SK-N-SH (cell line): ENCODE measurements around the gene ARHGEF17. TPM values are rescaled to one million over a fixed set of nuclear protein-coding genes. Genes with fewer than 3 reads are reported as not detected.

ENCODE experiments used
- CTCF ChIA-PET: fragments of 300-600, 350-600 bp; formaldehyde crosslinking; extraction: SDS; loops from one replicate; lab custom pipeline; 2021; lab: Yijun Ruan, JAX
- POLR2A ChIA-PET: fragments of 350-600 bp; sonication (Branson Sonifier 250); formaldehyde crosslinking; extraction: SDS; loops from one replicate; lab custom pipeline; 2020; ENCODE audit warnings: antibody characterized with exemption, inconsistent platforms; lab: Yijun Ruan, JAX
- DNase-seq: peaks from one replicate; pipeline ENCODE4 v3.0.0; 2012
- H2AFZ ChIP-seq: fragments of 200-600 bp; sonication (generic); 2 replicates; pipeline ENCODE4 v1.8.1; 2016; ENCODE audit warnings: antibody characterized with exemption, mild to moderate bottlenecking, low read depth
- H3F3A ChIP-seq: fragments of 200-600 bp; sonication (generic); replicated peaks from 2 replicates; pipeline ENCODE3; 2016; ENCODE audit warnings: antibody characterized with exemption, mild to moderate bottlenecking; ENCODE audit not compliant: insufficient read depth
- H3K27ac ChIP-seq, 2 experiments: fragments of 200-500 bp in 1 of 2; fragments of 200-600 bp in 1 of 2; sonication (Bioruptor generic) in 1 of 2; sonication (generic), shearing (Covaris generic) in 1 of 2; 2 replicates each; pipeline versions ENCODE4 v1.5.1 to v1.6.1; 2014 to 2016; ENCODE audit warnings: low read depth in 2 of 2, inconsistent platforms in 1 of 2, low read length in 1 of 2, mild to moderate bottlenecking in 1 of 2, mixed read lengths in 1 of 2
- H3K27me3 ChIP-seq: fragments of 200-600 bp; sonication (generic), shearing (Covaris generic); 2 replicates; pipeline ENCODE4 v1.6.1; 2016; ENCODE audit warnings: mixed run types; ENCODE audit not compliant: insufficient read depth
- H3K36me3 ChIP-seq, 2 experiments: fragments of 200-500 bp in 1 of 2; fragments of 200-600 bp in 1 of 2; sonication (Bioruptor generic) in 1 of 2; sonication (generic) in 1 of 2; replicated peaks in 1 of 2; 2 replicates each; pipeline versions ENCODE3 to v1.5.1; 2014 to 2016; ENCODE audit warnings: low read length in 1 of 2, mild to moderate bottlenecking in 1 of 2; ENCODE audit not compliant: insufficient read depth in 2 of 2, control insufficient read depth in 1 of 2
- H3K4me1 ChIP-seq, 2 experiments: fragments of 200-500 bp in 1 of 2; fragments of 200-600 bp in 1 of 2; sonication (Bioruptor generic) in 1 of 2; sonication (generic), shearing (Covaris generic) in 1 of 2; 2 replicates each; pipeline versions ENCODE4 v1.5.1 to v1.6.1; 2014 to 2016; ENCODE audit warnings: low read depth in 1 of 2, low read length in 1 of 2, mixed run types in 1 of 2; ENCODE audit not compliant: insufficient read depth in 2 of 2, control insufficient read depth in 1 of 2
- H3K4me2 ChIP-seq: fragments of 200-600 bp; sonication (generic), shearing (Covaris generic); 2 replicates; pipeline ENCODE4 v1.6.1; 2017; ENCODE audit warnings: mixed run types
- H3K4me3 ChIP-seq, 2 experiments: fragments of 200-500 bp in 1 of 2; fragments of 200-600 bp in 1 of 2; sonication (Bioruptor generic) in 1 of 2; sonication (generic), shearing (Covaris generic) in 1 of 2; 2 replicates each; pipeline versions ENCODE4 v1.5.1 to v1.8.1; 2014 to 2016; ENCODE audit warnings: low read depth in 2 of 2, inconsistent platforms in 1 of 2, low read length in 1 of 2, mild to moderate bottlenecking in 1 of 2, mixed read lengths in 1 of 2, moderate library complexity in 1 of 2
- H3K79me2 ChIP-seq: fragments of 200-600 bp; sonication (generic); 2 replicates; pipeline ENCODE4 v1.8.1; 2017; ENCODE audit warnings: mild to moderate bottlenecking; ENCODE audit not compliant: insufficient read depth
- H3K9ac ChIP-seq: fragments of 200-600 bp; sonication (generic); 2 replicates; pipeline ENCODE4 v1.6.1; 2017; ENCODE audit warnings: mixed run types
- H3K9me2 ChIP-seq: fragments of 200-600 bp; sonication (generic); 2 replicates; pipeline ENCODE4 v1.6.1; 2017; ENCODE audit warnings: mixed run types
- H3K9me3 ChIP-seq: fragments of 200-600 bp; sonication (generic); 2 replicates; pipeline ENCODE4 v1.6.1; 2017; ENCODE audit warnings: mixed run types, mild to moderate bottlenecking, moderate library complexity
- H4K20me1 ChIP-seq: fragments of 200-600 bp; sonication (generic); 2 replicates; pipeline ENCODE4 v1.6.1; 2017; ENCODE audit warnings: mild to moderate bottlenecking, mixed run types; ENCODE audit not compliant: insufficient read depth
- CHD2 ChIP-seq: fragments of 150-350 bp; IDR thresholded peaks from 2 replicates; pipeline ENCODE4 v1.6.1; 2018; ENCODE audit warnings: low read length; ENCODE audit not compliant: partially characterized antibody
- EZH2phosphoT487 ChIP-seq: fragments of 200-600 bp; sonication (generic); IDR thresholded peaks from 2 replicates; pipeline ENCODE4 v1.6.1; 2017; ENCODE audit warnings: low read depth, mixed run types, mild to moderate bottlenecking, antibody characterized with exemption, moderate library complexity, borderline replicate concordance
- FOSL2 ChIP-seq: IDR thresholded peaks from 2 replicates; pipeline ENCODE4 v1.4.0; 2012; ENCODE audit warnings: low read depth, mild to moderate bottlenecking, moderate library complexity, borderline replicate concordance
- FOXJ3 ChIP-seq: sonication (generic); formaldehyde crosslinking; IDR thresholded peaks from 2 replicates; pipeline ENCODE4 v1.5.1; 2020; ENCODE audit warnings: mild to moderate bottlenecking, missing genetic modification reagents
- FOXM1 ChIP-seq: IDR thresholded peaks from 2 replicates; pipeline ENCODE4 v1.4.0; 2012; ENCODE audit warnings: low read depth, mild to moderate bottlenecking
- GABPA ChIP-seq: IDR thresholded peaks from 2 replicates; pipeline ENCODE4 v1.4.0; 2012; ENCODE audit warnings: low read depth, mild to moderate bottlenecking
- GATA2 ChIP-seq: sonication (generic); formaldehyde crosslinking; IDR thresholded peaks from 2 replicates; pipeline ENCODE4 v1.5.0; 2020; ENCODE audit warnings: mild to moderate bottlenecking, missing genetic modification reagents
- IRF3 ChIP-seq: fragments of 150-350 bp; IDR thresholded peaks from 2 replicates; pipeline ENCODE4 v1.6.1; 2016; ENCODE audit warnings: mild to moderate bottlenecking, low read depth, low read length
- JUND ChIP-seq: IDR thresholded peaks from 2 replicates; pipeline ENCODE4 v1.4.0; 2012
- MAX ChIP-seq: IDR thresholded peaks from 2 replicates; pipeline ENCODE4 v1.4.0; 2012; ENCODE audit warnings: low read depth
- MEF2A ChIP-seq: IDR thresholded peaks from 2 replicates; pipeline ENCODE4 v1.4.0; 2012; ENCODE audit warnings: low read depth, borderline replicate concordance
- NFIC ChIP-seq: IDR thresholded peaks from 2 replicates; pipeline ENCODE4 v1.4.0; 2012; ENCODE audit warnings: borderline replicate concordance
- NRF1 ChIP-seq: IDR thresholded peaks from 2 replicates; pipeline ENCODE4 v1.6.1; 2012; ENCODE audit warnings: low read depth, mild to moderate bottlenecking, low read length
- POLR2AphosphoS5 ChIP-seq: IDR thresholded peaks from 2 replicates; pipeline ENCODE4 v1.6.1; 2012; ENCODE audit warnings: low read depth, low read length
- RFX5 ChIP-seq: IDR thresholded peaks from 2 replicates; pipeline ENCODE4 v1.6.1; 2012; ENCODE audit warnings: mild to moderate bottlenecking, improper control_type of control experiment, low read length
- SIN3A ChIP-seq: IDR thresholded peaks from 2 replicates; pipeline ENCODE4 v1.6.1; 2012; ENCODE audit warnings: low read depth, mild to moderate bottlenecking, low read length, moderate library complexity, borderline replicate concordance
- SMC3 ChIP-seq: IDR thresholded peaks from 2 replicates; pipeline ENCODE4 v1.6.1; 2012; ENCODE audit warnings: low read depth, low read length, improper control_type of control experiment
- TEAD4 ChIP-seq: IDR thresholded peaks from 2 replicates; pipeline ENCODE4 v1.4.0; 2012; ENCODE audit warnings: mild to moderate bottlenecking, borderline replicate concordance; ENCODE audit not compliant: insufficient read depth
- USF1 ChIP-seq: IDR thresholded peaks from 2 replicates; pipeline ENCODE4 v1.4.0; 2012; ENCODE audit warnings: low read depth, borderline replicate concordance
- ZBTB33 ChIP-seq: IDR thresholded peaks from 2 replicates; pipeline ENCODE4 v1.4.0; 2012; ENCODE audit warnings: low read depth, borderline replicate concordance
- WGBS: methylation state at CpG from one replicate; pipeline ENCODE4 v1.1.6; 2017; ENCODE audit warnings: low lambda C conversion rate; 5-methylcytosine and 5-hydroxymethylcytosine counted together
- polyA plus RNA-seq, 3 experiments: library from polyadenylated mRNA; depleted of rRNA; stranded (reverse); fragments of >200 nt; gene quantifications; 2 replicates each; pipeline ENCODE4 v1.2.3, GENCODE V29; 2012

ARHGEF17 gene
- polyA plus RNA-seq, 1 of the 3 experiments (the other 2 are of a cell fraction) = 45.9 TPM

- POLR2A ChIA-PET = no interaction called here
- 93% methylated on average over 5 of the region's 6 CpGs for WGBS
These were observed 73.5 kb downstream of the ARHGEF17 start for GRCh38 chr11:73381589-73381988.

More at GRCh38 chr11:73381589-73381988, 73.5 kb downstream of the ARHGEF17 start:
- H3K36me3 ChIP-seq = no peaks in the 10 kb centered on the region
- H3K9ac ChIP-seq = no peak overlapping the region
- H3K9me2 ChIP-seq = no peaks in the 10 kb centered on the region
- no peaks in the 10 kb centered on the region for H3F3A ChIP-seq
- no peak overlapping the region for H2AFZ ChIP-seq
- H3K27ac ChIP-seq = no peak overlapping the region
- peaks cover 22% of the 10 kb centered on the region; the same call in 1 of the 2 replicates for H4K20me1 ChIP-seq
- TF ChIP-seq GATA2 (no peak), FOXM1 (no peak), GABPA (no peak), ZBTB33 (no peak), CHD2 (no peak), SIN3A (no peak), MAX (no peak), MEF2A (no peak), NFIC (no peak), SMC3 (no peak), FOSL2 (no peak), EZH2phosphoT487 (no peak), TEAD4 (no peak), USF1 (no peak), POLR2AphosphoS5 (no peak), NRF1 (no peak), RFX5 (no peak), FOXJ3 (CRISPR knock-in tag) (no peak), IRF3 (no peak), JUND (no peak)
- no peak for DNase-seq
- CTCF ChIA-PET = interaction anchor here (0.6 to 1.6 kb wide), 3 partner anchors 31 to 280 kb away, joined by 3 to 4 read pairs (median 3); no protein-coding TSS in a partner anchor
- no peak overlapping the region for H3K4me3 ChIP-seq
- H3K4me1 ChIP-seq = peaks cover 15 to 18% of the 10 kb centered on the region in 2 experiments; a peak in 2 of 4 replicates
- no peaks in the 10 kb centered on the region for H3K27me3 ChIP-seq
- no peak overlapping the region for H3K4me2 ChIP-seq
- peaks cover 75% of the 10 kb centered on the region for H3K79me2 ChIP-seq
- no peaks in the 10 kb centered on the region for H3K9me3 ChIP-seq
